H1 (cell line): ENCODE results near the gene CBLN1. TPM values are rescaled to one million over a fixed set of nuclear protein-coding genes. Genes with fewer than 3 reads are reported as not detected.

Source experiments
- CTCF ChIA-PET: fragments of 300-600 bp; sonication (Branson Sonifier 250); formaldehyde crosslinking; loops from one replicate; lab custom pipeline; 2021; ENCODE audit not compliant: partially characterized antibody; lab: Charles Lee
- POLR2A ChIA-PET: fragments of 300-600 bp; sonication (Branson Sonifier 250); formaldehyde crosslinking; loops from one replicate; lab custom pipeline; 2021; ENCODE audit warnings: inconsistent platforms; ENCODE audit not compliant: partially characterized antibody; lab: Charles Lee
- DNase-seq, 2 experiments: peaks; one replicate each; pipeline versions ENCODE4 v3.0.0 to v3.0.0-alpha.2; 2010 to 2022; ENCODE audit warnings: low spot score in 2 of 2, low read depth in 1 of 2, mixed read lengths in 1 of 2
- FAIRE-seq: peaks from 2 replicates; lab custom pipeline; 2011; peaks lifted over from hg19 to GRCh38; lab: Jason Lieb, UNC
- H2AFZ ChIP-seq: 2 replicates; pipeline ENCODE4 v1.8.1; 2012; ENCODE audit warnings: low read length, inconsistent platforms
- H2AK5ac ChIP-seq: 2 replicates; pipeline ENCODE4 v1.6.1; 2013; ENCODE audit warnings: low read depth, low read length
- H2BK120ac ChIP-seq: replicated peaks from 2 replicates; pipeline ENCODE3; 2013; ENCODE audit warnings: low read depth, low read length, inconsistent platforms
- H2BK12ac ChIP-seq: 2 replicates; pipeline ENCODE4 v1.6.1; 2013; ENCODE audit warnings: low read depth, low read length
- H2BK15ac ChIP-seq: 2 replicates; pipeline ENCODE4 v1.6.1; 2013; ENCODE audit warnings: low read length
- H2BK20ac ChIP-seq: 2 replicates; pipeline ENCODE4 v1.6.1; 2013; ENCODE audit warnings: low read length
- H2BK5ac ChIP-seq: 2 replicates; pipeline ENCODE4 v1.6.1; 2013; ENCODE audit warnings: low read depth, low read length
- H3K14ac ChIP-seq: 2 replicates; pipeline ENCODE4 v1.6.1; 2013; ENCODE audit warnings: inconsistent platforms; ENCODE audit not compliant: insufficient read length
- H3K18ac ChIP-seq: 2 replicates; pipeline ENCODE4 v1.6.1; 2013; ENCODE audit warnings: low read length; ENCODE audit errors: extremely low read depth
- H3K23ac ChIP-seq: 2 replicates; pipeline ENCODE4 v1.6.1; 2013; ENCODE audit warnings: inconsistent platforms; ENCODE audit not compliant: insufficient read length
- H3K23me2 ChIP-seq: 2 replicates; pipeline ENCODE4 v1.6.1; 2013; ENCODE audit warnings: low read depth, low read length
- H3K27ac ChIP-seq: 2 replicates; pipeline ENCODE4 v1.6.1; 2011; ENCODE audit warnings: low read depth, low read length, inconsistent platforms
- H3K27me3 ChIP-seq, 4 experiments: replicated peaks in 1 of 4; 1 replicate in 1 of 4; 2 replicates in 3 of 4; pipeline versions ENCODE4 v1.6.1 to v1.8.1; 2011 to 2013; ENCODE audit warnings: low read length in 3 of 4, mild to moderate bottlenecking in 3 of 4, inconsistent platforms in 2 of 4, mixed read lengths in 2 of 4, moderate library complexity in 1 of 4; ENCODE audit not compliant: control insufficient read depth in 3 of 4, insufficient read depth in 3 of 4; ENCODE audit errors: extremely low read depth in 1 of 4
- H3K36me3 ChIP-seq, 4 experiments: 2 replicates each; pipeline versions ENCODE4 v1.6.1 to v1.8.1; 2011 to 2013; ENCODE audit warnings: mild to moderate bottlenecking in 4 of 4, low read length in 3 of 4, moderate library complexity in 2 of 4, control low read depth in 1 of 4, inconsistent platforms in 1 of 4; ENCODE audit not compliant: insufficient read depth in 4 of 4, control insufficient read depth in 2 of 4
- H3K4ac ChIP-seq: replicated peaks from 2 replicates; pipeline ENCODE3; 2013; ENCODE audit warnings: low read length, low read depth, mixed read lengths, inconsistent platforms; ENCODE audit not compliant: insufficient read length
- H3K4me1 ChIP-seq, 4 experiments: replicated peaks in 1 of 4; 1 replicate in 1 of 4; 2 replicates in 3 of 4; pipeline versions ENCODE4 v1.6.1 to v1.8.1; 2011 to 2013; ENCODE audit warnings: low read length in 3 of 4, inconsistent platforms in 2 of 4, mixed read lengths in 1 of 4; ENCODE audit not compliant: insufficient read depth in 4 of 4, control insufficient read depth in 3 of 4
- H3K4me2 ChIP-seq, 2 experiments: 2 replicates each; pipeline versions ENCODE4 v1.6.1 to v1.8.1; 2011 to 2013; ENCODE audit warnings: low read depth in 2 of 2, low read length in 2 of 2, control low read depth in 1 of 2, inconsistent platforms in 1 of 2, mild to moderate bottlenecking in 1 of 2; ENCODE audit not compliant: insufficient read depth in 1 of 2
- H3K4me3 ChIP-seq, 4 experiments: fragments of 200-600, 300-600 bp in 1 of 4; sonication (generic), shearing (Covaris generic), sonication (Bioruptor Twin) in 1 of 4; 2 replicates each; pipeline versions ENCODE4 v1.5.1 to v1.8.1; 2011 to 2016; ENCODE audit warnings: low read length in 4 of 4, low read depth in 3 of 4, control low read depth in 2 of 4, inconsistent platforms in 2 of 4, mild to moderate bottlenecking in 2 of 4, mixed read lengths in 1 of 4, moderate library complexity in 1 of 4; ENCODE audit not compliant: insufficient read depth in 2 of 4; ENCODE audit errors: extremely low read depth in 1 of 4
- H3K56ac ChIP-seq: replicated peaks from 2 replicates; pipeline ENCODE3; 2013; ENCODE audit warnings: low read depth, mild to moderate bottlenecking, mixed read lengths, low read length, inconsistent platforms; ENCODE audit not compliant: insufficient read length
- H3K79me1 ChIP-seq: 2 replicates; pipeline ENCODE4 v1.6.1; 2013; ENCODE audit warnings: low read depth, low read length, control low read depth
- H3K79me2 ChIP-seq, 2 experiments: 2 replicates each; pipeline versions ENCODE4 v1.6.1 to v1.8.1; 2012 to 2013; ENCODE audit warnings: low read length in 2 of 2, mild to moderate bottlenecking in 2 of 2, inconsistent platforms in 1 of 2; ENCODE audit not compliant: insufficient read depth in 2 of 2, control insufficient read depth in 1 of 2
- H3K9ac ChIP-seq, 4 experiments: replicated peaks in 1 of 4; 1 replicate in 1 of 4; 2 replicates in 3 of 4; pipeline versions ENCODE4 v1.6.1 to v1.8.1; 2011 to 2013; ENCODE audit warnings: low read depth in 3 of 4, low read length in 3 of 4, control low read depth in 2 of 4, mild to moderate bottlenecking in 2 of 4, moderate library complexity in 2 of 4, inconsistent platforms in 1 of 4; ENCODE audit errors: extremely low read depth in 1 of 4
- H3K9me3 ChIP-seq, 2 experiments: 2 replicates each; pipeline versions ENCODE4 v1.6.1 to v1.8.1; 2012 to 2013; ENCODE audit warnings: mild to moderate bottlenecking in 2 of 2, moderate library complexity in 2 of 2, control low read depth in 1 of 2, inconsistent platforms in 1 of 2, low read depth in 1 of 2, low read length in 1 of 2, mixed read lengths in 1 of 2; ENCODE audit not compliant: insufficient read depth in 2 of 2
- H4K20me1 ChIP-seq, 2 experiments: replicated peaks in 1 of 2; 2 replicates each; pipeline versions ENCODE3 to v1.8.1; 2011 to 2013; ENCODE audit warnings: inconsistent platforms in 2 of 2, low read length in 2 of 2, mild to moderate bottlenecking in 1 of 2; ENCODE audit not compliant: insufficient read depth in 2 of 2, control insufficient read depth in 1 of 2
- H4K5ac ChIP-seq: 2 replicates; pipeline ENCODE4 v1.6.1; 2013; ENCODE audit warnings: low read length, low read depth, mixed read lengths, inconsistent platforms; ENCODE audit not compliant: insufficient read length
- H4K8ac ChIP-seq: 2 replicates; pipeline ENCODE4 v1.8.0; 2013; ENCODE audit warnings: mild to moderate bottlenecking, moderate library complexity, low read length, inconsistent platforms; ENCODE audit not compliant: insufficient read depth; ENCODE audit errors: extremely low read depth
- H4K91ac ChIP-seq: replicated peaks from 2 replicates; pipeline ENCODE3; 2013; ENCODE audit warnings: low read length, mixed read lengths, inconsistent platforms; ENCODE audit not compliant: insufficient read length
- ATF2 ChIP-seq: IDR thresholded peaks from 2 replicates; pipeline ENCODE4 v1.6.1; 2012; ENCODE audit warnings: low read length, inconsistent platforms
- CBX5 ChIP-seq: fragments of 300-800, 300-1000 bp; sonication (generic); IDR thresholded peaks from 2 replicates; pipeline ENCODE4 v1.7.1; 2016; ENCODE audit warnings: antibody characterized with exemption, low read length, low read depth
- CBX8 ChIP-seq: fragments of 300-800, 300-1000 bp; sonication (generic); IDR thresholded peaks from 2 replicates; pipeline ENCODE4 v1.7.1; 2016; ENCODE audit warnings: low read depth, low read length, borderline replicate concordance
- EGR1 ChIP-seq: IDR thresholded peaks from 2 replicates; pipeline ENCODE4 v1.6.1; 2011; ENCODE audit warnings: low read depth, low read length, borderline replicate concordance
- FOSL1 ChIP-seq: IDR thresholded peaks from 2 replicates; pipeline ENCODE4 v1.6.1; 2011; ENCODE audit warnings: mild to moderate bottlenecking, low read depth, low read length, moderate library complexity; ENCODE audit not compliant: insufficient read depth
- JUN ChIP-seq: IDR thresholded peaks from 2 replicates; pipeline ENCODE4 v1.6.1; 2011; ENCODE audit warnings: low read depth, mild to moderate bottlenecking, improper control_type of control experiment, low read length
- KDM1A ChIP-seq: fragments of 200-600, 300-600 bp; sonication (generic); IDR thresholded peaks from 2 replicates; pipeline ENCODE4 v1.7.1; 2016; ENCODE audit warnings: mild to moderate bottlenecking, low read length, borderline replicate concordance
- NRF1 ChIP-seq: IDR thresholded peaks from 2 replicates; pipeline ENCODE4 v1.6.1; 2011; ENCODE audit warnings: mild to moderate bottlenecking, low read depth, low read length, improper control_type of control experiment
- PHF8 ChIP-seq: fragments of 200-600 bp; sonication (generic); conservative IDR thresholded peaks from 2 replicates; pipeline ENCODE4 v1.7.1; 2012; ENCODE audit warnings: low read depth, mild to moderate bottlenecking, inconsistent platforms, low read length, moderate library complexity
- RNF2 ChIP-seq: fragments of 200-900, 300-1000 bp; sonication (generic); IDR thresholded peaks from 2 replicates; pipeline ENCODE4 v1.7.1; 2016; ENCODE audit warnings: borderline replicate concordance, low read depth, mild to moderate bottlenecking, antibody characterized with exemption, low read length; ENCODE audit not compliant: poor library complexity, severe bottlenecking; ENCODE audit errors: missing control alignments
- TCF12 ChIP-seq: IDR thresholded peaks from 2 replicates; pipeline ENCODE4 v1.6.1; 2011; ENCODE audit warnings: low read depth, mild to moderate bottlenecking, low read length
- polyA plus RNA-seq, 7 experiments: library from polyadenylated mRNA; depleted of rRNA in 3 of 7; stranded (reverse) in 5 of 7; unstranded in 2 of 7; fragments of >200 nt in 5 of 7; fragments of 200-250 nt in 2 of 7; gene quantifications; 1 replicate in 5 of 7; 2 replicates in 1 of 7; 4 replicates in 1 of 7; pipeline versions ENCODE4 v1.2.1 to v1.2.3, GENCODE V29; 2011 to 2013; ENCODE audit warnings: missing spikeins in 2 of 7, mixed read lengths in 2 of 7
- total RNA-seq: library from RNA; stranded (reverse); fragmentation: NEBNext Ultra II Directional; extraction: Animal tissue kit (Norgen Biotek cat#: 25700); gene quantifications from 2 replicates; pipeline ENCODE4 v1.2.1, GENCODE V29; 2021

The CBLN1 gene
- total and polyA plus RNA-seq, 2 of the 8 experiments (the other 6 are each of a cell fraction or from before 2014, with no cell fraction given), result 0.97 to 7.1 TPM

GRCh38 chr16:49261930-49262329 lies 19.7 kb downstream of the CBLN1 start:
- no peak overlapping the region for H3K4ac ChIP-seq
- no peaks in the 10 kb centered on the region for H3K79me2 ChIP-seq
- H2AFZ ChIP-seq, result no peak overlapping the region
- no peak overlapping the region for H4K91ac ChIP-seq
- H4K20me1 ChIP-seq, result no peaks in the 10 kb centered on the region
- no peak overlapping the region for H4K5ac ChIP-seq
- H2BK20ac ChIP-seq, result no peak overlapping the region
- H3K4me2 ChIP-seq, result no peak overlapping the region
- no peaks in the 10 kb centered on the region for H3K9me3 ChIP-seq
- H3K18ac ChIP-seq, result no peak overlapping the region
- H3K56ac ChIP-seq, result no peak overlapping the region
- no peak overlapping the region for H2AK5ac ChIP-seq
- no peak overlapping the region for H3K14ac ChIP-seq
- ChIA-PET CTCF (interaction anchor here (0.9 to 1.0 kb wide), 2 partner anchors 9 to 85 kb away, joined by 3 read pairs; no protein-coding TSS in a partner anchor), POLR2A (interaction anchor here (0.9 kb wide), 1 partner anchor 12 kb away, joined by 3 read pairs; no protein-coding TSS in a partner anchor)
- peaks cover 4% of the 10 kb centered on the region; the same call in 1 of the 2 replicates for H3K23me2 ChIP-seq
- H2BK5ac ChIP-seq, result no peak overlapping the region
- H3K23ac ChIP-seq, result no peak overlapping the region
- no peak overlapping the region for H2BK12ac ChIP-seq
- H3K79me1 ChIP-seq, result no peaks in the 10 kb centered on the region
- FAIRE-seq (no peak), DNase-seq (no peak)
- H2BK15ac ChIP-seq, result no peak overlapping the region
- no peak for TF ChIP-seq RNF2
- TF ChIP-seq TCF12, result no peak
- TF ChIP-seq KDM1A, result no peak
- no peak for TF ChIP-seq PHF8
- TF ChIP-seq ATF2, result no peak
- TF ChIP-seq EGR1, result no peak
- TF ChIP-seq NRF1, result no peak
- no peak for TF ChIP-seq FOSL1
- TF ChIP-seq CBX5, result no peak
- no peak for TF ChIP-seq JUN
- TF ChIP-seq CBX8, result no peak
- TF ChIP-seq, all 59 proteins: peak for 0
- Histone ChIP-seq H3K4me1 (no peaks in the 10 kb centered on the region), H3K4me3 (no peak overlapping the region), H2BK120ac (no peak overlapping the region), H3K9ac (no peak overlapping the region), H4K8ac (no peak overlapping the region), H3K36me3 (no peaks in the 10 kb centered on the region), H3K27me3 (peaks cover 0 to 1% (median 0%) of the 10 kb centered on the region in 4 experiments; a peak in 1 of 7 replicates), H3K27ac (no peak overlapping the region)
